Stomach smooth muscle (tissue), 2 donors: ENCODE measurements around the gene IGSF22.
"Not testable (repeated sequence)": the region's sequence is repeated elsewhere in the genome, so short reads cannot be mapped to it uniquely, and the experiment has no call there.

Experiments used
- H3K27ac ChIP-seq: one replicate; pipeline ENCODE4 v1.7.0; 2013; ENCODE audit warnings: mild to moderate bottlenecking, low read length, inconsistent platforms
- H3K27me3 ChIP-seq, 2 donors: one replicate each; pipeline ENCODE4 v1.7.0; 2013; ENCODE audit warnings: low read length in 2 of 2; ENCODE audit not compliant: insufficient read depth in 2 of 2, control insufficient read depth in 1 of 2
- H3K36me3 ChIP-seq, 2 donors: one replicate each; pipeline ENCODE4 v1.7.0; 2013; ENCODE audit warnings: low read length in 2 of 2; ENCODE audit not compliant: control insufficient read depth in 2 of 2, insufficient read depth in 2 of 2
- H3K4me1 ChIP-seq: one replicate; pipeline ENCODE4 v1.7.0; 2013; ENCODE audit warnings: low read length; ENCODE audit not compliant: control insufficient read depth, insufficient read depth
- H3K4me3 ChIP-seq, 2 donors: one replicate each; pipeline ENCODE4 v1.7.0; 2013; ENCODE audit warnings: low read length in 2 of 2
- H3K9ac ChIP-seq, 2 donors: one replicate each; pipeline ENCODE4 v1.7.0; 2013; ENCODE audit warnings: low read length in 2 of 2, mild to moderate bottlenecking in 1 of 2
- H3K9me3 ChIP-seq, 2 donors: one replicate each; pipeline ENCODE4 v1.7.0; 2013; ENCODE audit warnings: low read length in 2 of 2; ENCODE audit not compliant: control insufficient read depth in 2 of 2
- donor health status: healthy.
- donor health status: Pancreatic carcinoma.

Gene IGSF22

GRCh38 chr11:18684267-18684666 is 41.7 kb downstream of the IGSF22 start:
- H3K4me3 ChIP-seq: no peak overlapping the region
- no peaks in the 10 kb centered on the region for H3K4me1 ChIP-seq
- H3K9ac ChIP-seq: no peak overlapping the region
- H3K27me3 ChIP-seq: no peaks in the 10 kb centered on the region
- no peaks in the 10 kb centered on the region for H3K36me3 ChIP-seq
- no peaks in the 10 kb centered on the region for H3K9me3 ChIP-seq
- no peak overlapping the region for H3K27ac ChIP-seq

GRCh38 chr11:18682466-18682865 is 43.5 kb downstream of the IGSF22 start:
- H3K27ac ChIP-seq: no peak overlapping the region
- H3K4me1 ChIP-seq: no peaks in the 10 kb centered on the region
- H3K4me3 ChIP-seq: no peak overlapping the region
- no peaks in the 10 kb centered on the region for H3K27me3 ChIP-seq
- H3K36me3 ChIP-seq: no peaks in the 10 kb centered on the region
- H3K9ac ChIP-seq: no peak overlapping the region
- no peaks in the 10 kb centered on the region for H3K9me3 ChIP-seq

GRCh38 chr11:18681949-18682348 is 44.0 kb downstream of the IGSF22 start:
- H3K27me3 ChIP-seq, H3K4me3 ChIP-seq, H3K9me3 ChIP-seq, H3K27ac ChIP-seq, H3K9ac ChIP-seq, H3K36me3 ChIP-seq, H3K4me1 ChIP-seq: not testable (repeated sequence)

- Histone ChIP-seq H3K36me3 (no peaks in the 10 kb centered on the region), H3K4me3 (no peak overlapping the region), H3K4me1 (no peaks in the 10 kb centered on the region), H3K27ac (no peak overlapping the region), H3K9me3 (no peaks in the 10 kb centered on the region), H3K9ac (no peak overlapping the region), H3K27me3 (no peaks in the 10 kb centered on the region)
Observed at GRCh38 chr11:18677560-18677959, 48.4 kb downstream of the IGSF22 start.

GRCh38 chr11:18676803-18677202 is 49.2 kb downstream of the IGSF22 start:
- no peaks in the 10 kb centered on the region for H3K4me1 ChIP-seq
- no peak overlapping the region for H3K27ac ChIP-seq
- no peaks in the 10 kb centered on the region for H3K9me3 ChIP-seq
- no peaks in the 10 kb centered on the region for H3K27me3 ChIP-seq
- no peak overlapping the region for H3K9ac ChIP-seq
- H3K36me3 ChIP-seq: no peaks in the 10 kb centered on the region
- H3K4me3 ChIP-seq: no peak overlapping the region

- not testable (repeated sequence) for H3K4me1 ChIP-seq, H3K4me3 ChIP-seq, H3K9ac ChIP-seq, H3K27me3 ChIP-seq, H3K36me3 ChIP-seq, H3K27ac ChIP-seq, H3K9me3 ChIP-seq
Observed at GRCh38 chr11:18672209-18672608, 53.8 kb downstream of the IGSF22 start.

GRCh38 chr11:18671246-18671645 is 54.7 kb downstream of the IGSF22 start:
- no peaks in the 10 kb centered on the region for H3K27me3 ChIP-seq
- H3K4me3 ChIP-seq: no peak overlapping the region
- H3K9ac ChIP-seq: no peak overlapping the region
- H3K9me3 ChIP-seq: no peaks in the 10 kb centered on the region
- no peaks in the 10 kb centered on the region for H3K36me3 ChIP-seq
- no peaks in the 10 kb centered on the region for H3K4me1 ChIP-seq
- H3K27ac ChIP-seq: no peak overlapping the region

- H3K27ac ChIP-seq: no peak overlapping the region
Observed at GRCh38 chr11:18669711-18670110, 56.3 kb downstream of the IGSF22 start.

GRCh38 chr11:18669219-18669596 is 56.8 kb downstream of the IGSF22 start:
- Histone ChIP-seq H3K4me3 (no peak overlapping the region), H3K9me3 (no peaks in the 10 kb centered on the region), H3K9ac (no peak overlapping the region), H3K27me3 (no peaks in the 10 kb centered on the region), H3K27ac (no peak overlapping the region), H3K36me3 (no peaks in the 10 kb centered on the region), H3K4me1 (no peaks in the 10 kb centered on the region)

More at GRCh38 chr11:18669711-18670110, 56.3 kb downstream of the IGSF22 start:
- Histone ChIP-seq H3K27me3 (no peaks in the 10 kb centered on the region), H3K9ac (no peak overlapping the region), H3K4me1 (no peaks in the 10 kb centered on the region), H3K9me3 (no peaks in the 10 kb centered on the region), H3K36me3 (no peaks in the 10 kb centered on the region), H3K4me3 (no peak overlapping the region)

GRCh38 chr11:18668131-18668530 is 57.9 kb downstream of the IGSF22 start:
- Histone ChIP-seq H3K27ac (no peak overlapping the region), H3K4me1 (no peaks in the 10 kb centered on the region), H3K27me3 (no peaks in the 10 kb centered on the region), H3K9me3 (no peaks in the 10 kb centered on the region), H3K36me3 (no peaks in the 10 kb centered on the region), H3K9ac (no peak overlapping the region), H3K4me3 (no peak overlapping the region)

- H3K9me3 ChIP-seq, H3K27me3 ChIP-seq, H3K36me3 ChIP-seq, H3K9ac ChIP-seq, H3K4me3 ChIP-seq, H3K4me1 ChIP-seq, H3K27ac ChIP-seq: not testable (repeated sequence)
Observed at GRCh38 chr11:18665353-18665872, 60.6 kb downstream of the IGSF22 start.
